Measurements from ENCODE around the gene DHRS7B. TPM values are rescaled to one million over a fixed set of nuclear protein-coding genes. Genes with fewer than 3 reads are reported as not detected.

DHRS7B gene
- total RNA-seq, 1 experiment from 2014 or later, result 29.5 TPM

DNA sequence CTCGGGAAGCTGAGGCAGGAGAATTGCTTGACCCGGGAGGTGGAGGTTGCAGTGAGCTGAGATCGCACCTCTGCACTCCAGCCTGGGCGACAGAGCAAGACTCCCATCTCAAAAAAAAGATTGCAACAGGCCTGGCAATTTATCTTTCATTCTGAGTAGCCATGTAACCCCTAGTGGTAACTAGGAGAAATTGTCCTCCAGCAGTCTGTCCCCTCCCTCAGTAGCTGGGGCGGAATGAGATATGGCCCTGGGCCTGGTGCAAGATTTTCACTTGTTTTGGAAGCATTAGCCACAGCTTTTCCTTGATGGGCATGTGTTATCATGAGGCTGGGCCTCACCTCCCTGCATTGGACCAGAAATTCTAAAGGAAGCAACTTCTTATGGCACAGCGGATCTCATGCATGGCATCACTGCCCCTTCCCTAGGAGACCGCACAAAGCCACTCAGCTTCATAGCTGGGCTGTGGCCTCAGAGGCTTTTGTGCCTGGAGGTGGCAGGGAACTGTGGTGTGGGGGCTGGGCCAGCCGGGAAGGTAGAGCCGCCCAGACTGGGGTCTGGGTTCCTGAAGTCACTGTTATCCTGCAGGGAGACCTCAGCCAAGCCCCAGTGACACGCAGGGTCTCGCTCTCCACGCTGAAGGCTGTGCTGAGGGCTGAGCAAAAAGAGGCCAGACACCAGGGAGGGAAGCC is 113.1 kb downstream of the DHRS7B start:
- ATAC-seq (peak; percentile 68), DNase-seq (peak; percentile 58)
- H3K4me1 ChIP-seq (ENCODE audit: insufficient read depth, low read length), result no peaks in the 10 kb centered on the region
- no peak overlapping the region for H3K4me3 ChIP-seq (ENCODE audit: low read length)
- H3K9me3 ChIP-seq (ENCODE audit: low read length), result no peaks in the 10 kb centered on the region
- H3K79me2 ChIP-seq (ENCODE audit: low read length), result no peaks in the 10 kb centered on the region
- TF ChIP-seq CTCF (conservative IDR thresholded peaks at IDR 0.05; ENCODE audit: low read depth, low read length), result peak; percentile 56
- TF ChIP-seq EZH2phosphoT487 (IDR thresholded peaks at IDR 0.05; ENCODE audit: borderline replicate concordance, low read length), result no peak
- TF ChIP-seq EZH2 (IDR thresholded peaks at IDR 0.05; ENCODE audit: low read length, unreplicated experiment), result no peak
- no peaks in the 10 kb centered on the region for H3F3A ChIP-seq (ENCODE audit: low read length, unreplicated experiment)
- H3K4me2 ChIP-seq (ENCODE audit: low read length), result no peak overlapping the region
- H3K9me2 ChIP-seq (replicated peaks; ENCODE audit: low read length), result no peaks in the 10 kb centered on the region
- H4K20me1 ChIP-seq (ENCODE audit: low read length), result no peaks in the 10 kb centered on the region
- no peaks in the 10 kb centered on the region for H3K27me3 ChIP-seq (ENCODE audit: low read length)
- H3K27ac ChIP-seq (ENCODE audit: low read length), result no peak overlapping the region
- ChIA-PET POLR2A (ENCODE audit: unreplicated experiment) (no interaction called here), CTCF (interaction anchor here (0.6 kb wide), 1 partner anchor 39 kb away, joined by 3 read pairs; no protein-coding TSS in a partner anchor)
- H3K36me3 ChIP-seq (ENCODE audit: low read depth, low read length), result no peaks in the 10 kb centered on the region
- intact Hi-C loops (cut with micrococcal nuclease), result no loop called here
- H3K9ac ChIP-seq (ENCODE audit: low read length), result no peak overlapping the region
- H2AFZ ChIP-seq (ENCODE audit: low read length), result no peak overlapping the region
- no TSS peak for BruUV-seq (replicated peaks)

DNA sequence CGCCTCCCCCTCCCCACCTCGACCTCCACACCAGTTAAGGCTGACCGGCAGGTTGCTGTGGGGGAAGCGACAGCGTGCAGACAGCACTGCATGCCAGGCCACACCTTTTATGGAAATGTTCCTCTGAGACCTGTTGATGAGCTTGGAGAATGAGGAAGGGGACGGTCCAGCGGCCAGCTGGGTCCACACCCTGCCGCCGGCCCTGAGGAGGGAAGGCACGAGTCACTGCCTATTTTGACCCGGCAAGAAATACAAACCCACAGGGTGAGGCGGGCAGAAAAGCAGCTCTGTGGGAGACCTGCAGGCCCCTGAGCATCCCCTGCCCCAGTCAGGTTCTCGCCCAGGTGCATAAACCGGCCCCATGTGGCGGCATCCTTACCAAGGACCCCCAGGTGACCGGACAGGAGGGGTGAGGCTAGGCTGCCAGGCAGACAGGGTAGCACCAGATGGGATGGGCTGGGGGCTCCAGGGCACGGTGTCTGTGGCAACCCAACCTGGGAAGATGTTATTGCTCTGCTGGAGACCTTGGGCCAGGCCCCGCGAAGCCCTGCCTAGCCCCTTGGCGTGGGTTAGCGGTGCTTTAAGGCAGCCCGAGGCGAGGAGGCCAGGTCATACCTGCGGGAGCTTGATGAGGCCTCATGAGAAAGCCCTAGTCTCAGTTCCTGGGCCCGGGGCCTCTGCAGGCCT is 113.7 kb downstream of the DHRS7B start:
- Histone ChIP-seq H3K4me3 (ENCODE audit: low read length) (no peak overlapping the region), H3K9ac (ENCODE audit: low read length) (no peak overlapping the region), H2AFZ (ENCODE audit: low read length) (no peak overlapping the region), H3K9me2 (replicated peaks; ENCODE audit: low read length) (no peaks in the 10 kb centered on the region), H3K4me2 (ENCODE audit: low read length) (no peak overlapping the region), H3F3A (ENCODE audit: low read length, unreplicated experiment) (no peaks in the 10 kb centered on the region), H3K79me2 (ENCODE audit: low read length) (no peaks in the 10 kb centered on the region), H3K27me3 (ENCODE audit: low read length) (no peaks in the 10 kb centered on the region), H3K36me3 (ENCODE audit: low read depth, low read length) (no peaks in the 10 kb centered on the region), H3K9me3 (ENCODE audit: low read length) (no peaks in the 10 kb centered on the region), H4K20me1 (ENCODE audit: low read length) (no peaks in the 10 kb centered on the region), H3K27ac (ENCODE audit: low read length) (no peak overlapping the region), H3K4me1 (ENCODE audit: insufficient read depth, low read length) (no peaks in the 10 kb centered on the region)
- no TSS peak for BruUV-seq (replicated peaks)
- intact Hi-C loops (cut with micrococcal nuclease), result no loop called here
- ATAC-seq (no peak), DNase-seq (no peak)
- ChIA-PET POLR2A (ENCODE audit: unreplicated experiment) (no interaction called here), CTCF (interaction anchor here (0.6 kb wide), 1 partner anchor 39 kb away, joined by 3 read pairs; no protein-coding TSS in a partner anchor)
- no peak for TF ChIP-seq EZH2phosphoT487 (IDR thresholded peaks at IDR 0.05; ENCODE audit: borderline replicate concordance, low read length)
- TF ChIP-seq CTCF (conservative IDR thresholded peaks at IDR 0.05; ENCODE audit: low read depth, low read length), result no peak
- no peak for TF ChIP-seq EZH2 (IDR thresholded peaks at IDR 0.05; ENCODE audit: low read length, unreplicated experiment)

Other genes with a start within 250 kb of the DHRS7B start
- 188 and 215 TPM in 2 replicates for gene USP22, start 84.0 kb upstream of the DHRS7B start, total RNA-seq (2014; rRNA removed)
- 58.1 and 70.8 TPM in 2 replicates for gene TMEM11, start 87.2 kb downstream of the DHRS7B start, total RNA-seq (2014; rRNA removed)
- 0.69 and 0.73 TPM in 2 replicates for gene NATD1, start 126.4 kb downstream of the DHRS7B start, total RNA-seq (2014; rRNA removed)
- 54.0 and 75.2 TPM in 2 replicates for gene MAP2K3, start 157.7 kb downstream of the DHRS7B start, total RNA-seq (2014; rRNA removed)
- gene KCNJ12, start 249.4 kb downstream of the DHRS7B start, total RNA-seq (2014; rRNA removed), result 10.0 and 11.1 TPM in 2 replicates

Measured in PC-3 (cell line).